WTC11 (cell line): ENCODE results near the gene NPY.

Experiments
- ATF2 ChIP-seq: sonication (generic); formaldehyde crosslinking; IDR thresholded peaks from 2 replicates; pipeline ENCODE4 v1.8.1; 2022; ENCODE audit warnings: low read depth, missing genetic modification reagents, borderline replicate concordance
- CTCF ChIP-seq: fragments of 200-600 bp; IDR thresholded peaks from 2 replicates; pipeline ENCODE4 v1.8.0; 2022; ENCODE audit warnings: antibody characterized with exemption
- MAX ChIP-seq: sonication (generic); formaldehyde crosslinking; IDR thresholded peaks from 2 replicates; pipeline ENCODE4 v1.8.0; 2022; ENCODE audit warnings: mild to moderate bottlenecking, missing genetic modification reagents
- PRDM15 ChIP-seq: sonication (generic); formaldehyde crosslinking; IDR thresholded peaks from 2 replicates; pipeline ENCODE4 v1.8.0; 2022; ENCODE audit warnings: missing genetic modification reagents

GRCh38 chr7:24328894-24329293 is 44.9 kb downstream of the NPY start:
- TF ChIP-seq CTCF = no peak
- no peak for TF ChIP-seq MAX
- TF ChIP-seq PRDM15 (CRISPR knock-in tag) = no peak
- no peak for TF ChIP-seq ATF2 (CRISPR knock-in tag)
